Bronchial epithelial cell (primary cell): ENCODE measurements around the gene SRBD1. TPM values are rescaled to one million over a fixed set of nuclear protein-coding genes. Genes with fewer than 3 reads are reported as not detected.

Experiments used
- DNase-seq: peaks from one replicate; pipeline ENCODE4 v3.0.0-alpha.2; 2010; ENCODE audit warnings: low read depth
- FAIRE-seq: peaks from 2 replicates; lab custom pipeline; 2011; peaks lifted over from hg19 to GRCh38; lab: Jason Lieb, UNC
- H3K27me3 ChIP-seq: 2 replicates; pipeline ENCODE4 v1.5.1; 2011; ENCODE audit warnings: low read length; ENCODE audit not compliant: control insufficient read depth, insufficient read depth
- H3K36me3 ChIP-seq: 2 replicates; pipeline ENCODE4 v1.5.1; 2011; ENCODE audit warnings: low read length; ENCODE audit not compliant: control insufficient read depth, insufficient read depth
- H3K4me3 ChIP-seq: 2 replicates; pipeline ENCODE4 v1.5.1; 2011; ENCODE audit warnings: mild to moderate bottlenecking, low read depth, low read length, control low read depth
- CTCF ChIP-seq: IDR thresholded peaks from 2 replicates; pipeline ENCODE4 v1.5.1; 2011; ENCODE audit warnings: mild to moderate bottlenecking, moderate library complexity, low read length, control low read depth, inconsistent platforms; ENCODE audit not compliant: insufficient read depth, severe bottlenecking
- total RNA-seq: library from RNA; depleted of rRNA; stranded (reverse); fragments of >200 nt; gene quantifications from 2 replicates; pipeline ENCODE4 v1.2.1, GENCODE V29; 2014

SRBD1 gene
- total RNA-seq, 1 donor from 2014 or later, result 12.9 TPM

- Histone ChIP-seq H3K4me3 (no peak overlapping the region), H3K36me3 (no peaks in the 10 kb centered on the region), H3K27me3 (no peaks in the 10 kb centered on the region)
- TF ChIP-seq CTCF, result no peak
- peak; percentile 89 for DNase-seq
- no peak for FAIRE-seq
Measured at GRCh38 chr2:45469314-45470099, 141.6 kb downstream of the SRBD1 start.

GRCh38 chr2:45468279-45468678, 142.8 kb downstream of the SRBD1 start:
- no peaks in the 10 kb centered on the region for H3K36me3 ChIP-seq
- no peak for TF ChIP-seq CTCF
- no peak overlapping the region for H3K4me3 ChIP-seq
- no peak for FAIRE-seq
- DNase-seq, result no peak
- no peaks in the 10 kb centered on the region for H3K27me3 ChIP-seq

- TF ChIP-seq CTCF, result no peak
- no peak for FAIRE-seq
- H3K4me3 ChIP-seq, result no peak overlapping the region
- H3K27me3 ChIP-seq, result no peaks in the 10 kb centered on the region
- DNase-seq, result no peak
- no peaks in the 10 kb centered on the region for H3K36me3 ChIP-seq
Measured at GRCh38 chr2:45466053-45466452, 145.0 kb downstream of the SRBD1 start.

- DNase-seq, result no peak
- no peaks in the 10 kb centered on the region for H3K36me3 ChIP-seq
- TF ChIP-seq CTCF, result no peak
- no peaks in the 10 kb centered on the region for H3K27me3 ChIP-seq
- no peak overlapping the region for H3K4me3 ChIP-seq
- no peak for FAIRE-seq
Measured at GRCh38 chr2:45460825-45461224, 150.2 kb downstream of the SRBD1 start.

GRCh38 chr2:45459860-45460259, 151.2 kb downstream of the SRBD1 start:
- no peaks in the 10 kb centered on the region for H3K36me3 ChIP-seq
- DNase-seq (no peak), FAIRE-seq (no peak)
- no peak overlapping the region for H3K4me3 ChIP-seq
- no peak for TF ChIP-seq CTCF
- no peaks in the 10 kb centered on the region for H3K27me3 ChIP-seq
